WTC11 (cell line): Measurements from ENCODE around the gene TLCD1.

Experiments
- ATF2 ChIP-seq: sonication (generic); formaldehyde crosslinking; IDR thresholded peaks from 2 replicates; pipeline ENCODE4 v1.8.1; 2022; ENCODE audit warnings: low read depth, missing genetic modification reagents, borderline replicate concordance
- ATF3 ChIP-seq: sonication (generic); formaldehyde crosslinking; conservative IDR thresholded peaks from 2 replicates; pipeline ENCODE4 v1.8.1; 2022; ENCODE audit warnings: mild to moderate bottlenecking, missing genetic modification reagents
- CREB1 ChIP-seq: sonication (generic); formaldehyde crosslinking; IDR thresholded peaks from 2 replicates; pipeline ENCODE4 v1.8.0; 2023; ENCODE audit warnings: mild to moderate bottlenecking, missing genetic modification reagents
- CREM ChIP-seq: sonication (generic); formaldehyde crosslinking; IDR thresholded peaks from 2 replicates; pipeline ENCODE4 v1.8.1; 2022; ENCODE audit warnings: mild to moderate bottlenecking, missing genetic modification reagents, moderate library complexity
- CTCF ChIP-seq: fragments of 200-600 bp; IDR thresholded peaks from 2 replicates; pipeline ENCODE4 v1.8.0; 2022; ENCODE audit warnings: antibody characterized with exemption
- JUN ChIP-seq: sonication (generic); formaldehyde crosslinking; IDR thresholded peaks from 2 replicates; pipeline ENCODE4 v1.8.0; 2023; ENCODE audit warnings: mild to moderate bottlenecking, missing genetic modification reagents
- NR2C2 ChIP-seq: sonication (generic); formaldehyde crosslinking; IDR thresholded peaks from 2 replicates; pipeline ENCODE4 v1.8.0; 2022; ENCODE audit warnings: mild to moderate bottlenecking, missing genetic modification reagents
- PRRX2 ChIP-seq: fragments of 250-450 bp; sonication (Bioruptor Pico); IDR thresholded peaks from 2 replicates; pipeline ENCODE4 v1.8.0; 2021; ENCODE audit warnings: mild to moderate bottlenecking
- ZNF396 ChIP-seq: fragments of 250-450 bp; sonication (Bioruptor Pico); IDR thresholded peaks from 2 replicates; pipeline ENCODE4 v1.8.0; 2021; ENCODE audit warnings: mild to moderate bottlenecking, moderate library complexity, borderline replicate concordance
- ZNF532 ChIP-seq: fragments of 250-450 bp; sonication (Bioruptor Pico); IDR thresholded peaks from 2 replicates; pipeline ENCODE4 v1.9.0; 2021; ENCODE audit warnings: mild to moderate bottlenecking, borderline replicate concordance
- TF ChIP-seq, protein P1 (sequence below): sonication (generic); formaldehyde crosslinking; IDR thresholded peaks from 2 replicates; pipeline ENCODE4 v1.8.1; 2023; ENCODE audit warnings: mild to moderate bottlenecking, moderate library complexity, missing genetic modification reagents
- TF ChIP-seq, protein P2 (sequence below): sonication (generic); formaldehyde crosslinking; IDR thresholded peaks from 2 replicates; pipeline ENCODE4 v1.8.1; 2022; ENCODE audit warnings: mild to moderate bottlenecking, moderate library complexity, missing genetic modification reagents

- TF ChIP-seq CTCF: no peak
- no peak for TF ChIP-seq ATF3 (CRISPR knock-in tag)
- TF ChIP-seq, protein P1, sequence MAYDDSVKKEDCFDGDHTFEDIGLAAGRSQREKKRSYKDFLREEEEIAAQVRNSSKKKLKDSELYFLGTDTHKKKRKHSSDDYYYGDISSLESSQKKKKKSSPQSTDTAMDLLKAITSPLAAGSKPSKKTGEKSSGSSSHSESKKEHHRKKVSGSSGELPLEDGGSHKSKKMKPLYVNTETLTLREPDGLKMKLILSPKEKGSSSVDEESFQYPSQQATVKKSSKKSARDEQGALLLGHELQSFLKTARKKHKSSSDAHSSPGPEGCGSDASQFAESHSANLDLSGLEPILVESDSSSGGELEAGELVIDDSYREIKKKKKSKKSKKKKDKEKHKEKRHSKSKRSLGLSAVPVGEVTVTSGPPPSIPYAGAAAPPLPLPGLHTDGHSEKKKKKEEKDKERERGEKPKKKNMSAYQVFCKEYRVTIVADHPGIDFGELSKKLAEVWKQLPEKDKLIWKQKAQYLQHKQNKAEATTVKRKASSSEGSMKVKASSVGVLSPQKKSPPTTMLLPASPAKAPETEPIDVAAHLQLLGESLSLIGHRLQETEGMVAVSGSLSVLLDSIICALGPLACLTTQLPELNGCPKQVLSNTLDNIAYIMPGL (CRISPR knock-in tag): no peak
- TF ChIP-seq, protein P2, sequence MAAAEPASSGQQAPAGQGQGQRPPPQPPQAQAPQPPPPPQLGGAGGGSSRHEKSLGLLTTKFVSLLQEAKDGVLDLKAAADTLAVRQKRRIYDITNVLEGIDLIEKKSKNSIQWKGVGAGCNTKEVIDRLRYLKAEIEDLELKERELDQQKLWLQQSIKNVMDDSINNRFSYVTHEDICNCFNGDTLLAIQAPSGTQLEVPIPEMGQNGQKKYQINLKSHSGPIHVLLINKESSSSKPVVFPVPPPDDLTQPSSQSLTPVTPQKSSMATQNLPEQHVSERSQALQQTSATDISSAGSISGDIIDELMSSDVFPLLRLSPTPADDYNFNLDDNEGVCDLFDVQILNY (CRISPR knock-in tag): no peak
- no peak for TF ChIP-seq ZNF532 (CRISPR knock-in tag)
- TF ChIP-seq NR2C2 (CRISPR knock-in tag): no peak
- no peak for TF ChIP-seq ATF2 (CRISPR knock-in tag)
- no peak for TF ChIP-seq ZNF396
- TF ChIP-seq PRRX2 (CRISPR knock-in tag): no peak
- no peak for TF ChIP-seq CREM
- no peak for TF ChIP-seq JUN (CRISPR knock-in tag)
- no peak for TF ChIP-seq CREB1 (CRISPR knock-in tag)
Measured at GRCh38 chr17:28700830-28701492, 25.1 kb downstream of the TLCD1 start.
